SU-DHL-6 (cell line): Measurements from ENCODE around the gene RAE1.

ENCODE experiments used
- EZH2phosphoT487 ChIP-seq: fragments of 200-600 bp; sonication (generic), shearing (Covaris generic); conservative IDR thresholded peaks from 2 replicates; pipeline ENCODE4 v1.6.1; 2018; ENCODE audit warnings: mild to moderate bottlenecking, antibody characterized with exemption, low read length, moderate library complexity, mixed read lengths
- TF ChIP-seq, protein P1 (sequence below): fragments of 200-600 bp; sonication (generic); IDR thresholded peaks from one replicate; pipeline ENCODE4 v1.5.1; 2017; ENCODE audit warnings: antibody characterized with exemption, mild to moderate bottlenecking, low read length, moderate library complexity; ENCODE audit not compliant: insufficient read depth, poor library complexity, severe bottlenecking

DNA sequence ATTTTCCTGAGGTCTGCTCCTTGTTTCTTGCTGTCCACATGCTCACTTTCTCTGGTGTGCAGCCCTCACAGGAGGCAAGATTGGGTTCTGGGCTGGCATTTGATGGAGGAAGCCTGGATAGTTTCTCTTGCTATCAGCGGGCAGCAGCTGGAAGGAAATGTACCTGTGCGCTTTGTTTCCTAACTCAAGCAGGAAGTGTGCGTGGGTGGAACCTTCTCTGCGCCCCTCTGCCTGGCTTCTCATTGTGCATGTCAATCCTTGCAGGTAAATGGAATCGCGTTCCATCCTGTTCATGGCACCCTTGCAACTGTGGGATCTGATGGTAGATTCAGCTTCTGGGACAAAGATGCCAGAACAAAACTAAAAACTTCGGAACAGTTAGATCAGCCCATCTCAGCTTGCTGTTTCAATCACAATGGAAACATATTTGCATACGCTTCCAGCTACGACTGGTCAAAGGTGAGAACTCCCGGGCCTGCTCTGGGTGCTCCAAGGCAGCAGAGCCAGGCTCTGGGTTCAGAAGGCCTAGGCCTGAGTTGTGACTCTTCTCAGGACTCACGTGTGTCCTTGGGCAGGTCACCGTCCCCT is 23.4 kb downstream of the RAE1 start:
- TF ChIP-seq, protein P1, sequence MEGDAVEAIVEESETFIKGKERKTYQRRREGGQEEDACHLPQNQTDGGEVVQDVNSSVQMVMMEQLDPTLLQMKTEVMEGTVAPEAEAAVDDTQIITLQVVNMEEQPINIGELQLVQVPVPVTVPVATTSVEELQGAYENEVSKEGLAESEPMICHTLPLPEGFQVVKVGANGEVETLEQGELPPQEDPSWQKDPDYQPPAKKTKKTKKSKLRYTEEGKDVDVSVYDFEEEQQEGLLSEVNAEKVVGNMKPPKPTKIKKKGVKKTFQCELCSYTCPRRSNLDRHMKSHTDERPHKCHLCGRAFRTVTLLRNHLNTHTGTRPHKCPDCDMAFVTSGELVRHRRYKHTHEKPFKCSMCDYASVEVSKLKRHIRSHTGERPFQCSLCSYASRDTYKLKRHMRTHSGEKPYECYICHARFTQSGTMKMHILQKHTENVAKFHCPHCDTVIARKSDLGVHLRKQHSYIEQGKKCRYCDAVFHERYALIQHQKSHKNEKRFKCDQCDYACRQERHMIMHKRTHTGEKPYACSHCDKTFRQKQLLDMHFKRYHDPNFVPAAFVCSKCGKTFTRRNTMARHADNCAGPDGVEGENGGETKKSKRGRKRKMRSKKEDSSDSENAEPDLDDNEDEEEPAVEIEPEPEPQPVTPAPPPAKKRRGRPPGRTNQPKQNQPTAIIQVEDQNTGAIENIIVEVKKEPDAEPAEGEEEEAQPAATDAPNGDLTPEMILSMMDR, result no peak
- no peak for TF ChIP-seq EZH2phosphoT487
